Uterine smooth muscle cell (primary cell): ENCODE measurements around the gene MRS2. TPM values are rescaled to one million over a fixed set of nuclear protein-coding genes. Genes with fewer than 3 reads are reported as not detected.

Experiments
- total RNA-seq: library from RNA; depleted of rRNA; stranded (reverse); fragments of >200 nt; gene quantifications from 2 replicates; pipeline ENCODE4 v1.2.3, GENCODE V29; 2014

Gene MRS2, protein sequence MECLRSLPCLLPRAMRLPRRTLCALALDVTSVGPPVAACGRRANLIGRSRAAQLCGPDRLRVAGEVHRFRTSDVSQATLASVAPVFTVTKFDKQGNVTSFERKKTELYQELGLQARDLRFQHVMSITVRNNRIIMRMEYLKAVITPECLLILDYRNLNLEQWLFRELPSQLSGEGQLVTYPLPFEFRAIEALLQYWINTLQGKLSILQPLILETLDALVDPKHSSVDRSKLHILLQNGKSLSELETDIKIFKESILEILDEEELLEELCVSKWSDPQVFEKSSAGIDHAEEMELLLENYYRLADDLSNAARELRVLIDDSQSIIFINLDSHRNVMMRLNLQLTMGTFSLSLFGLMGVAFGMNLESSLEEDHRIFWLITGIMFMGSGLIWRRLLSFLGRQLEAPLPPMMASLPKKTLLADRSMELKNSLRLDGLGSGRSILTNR
- total RNA-seq, result 32.0 and 32.3 TPM in 2 replicates

GRCh38 chr6:24402697-24403500 is at the start of gene MRS2:
Gene MRS2, plus strand, starts transcription at chr6:24402936. Its CDS starts 111 bp downstream, at chr6:24403047.

DNA sequence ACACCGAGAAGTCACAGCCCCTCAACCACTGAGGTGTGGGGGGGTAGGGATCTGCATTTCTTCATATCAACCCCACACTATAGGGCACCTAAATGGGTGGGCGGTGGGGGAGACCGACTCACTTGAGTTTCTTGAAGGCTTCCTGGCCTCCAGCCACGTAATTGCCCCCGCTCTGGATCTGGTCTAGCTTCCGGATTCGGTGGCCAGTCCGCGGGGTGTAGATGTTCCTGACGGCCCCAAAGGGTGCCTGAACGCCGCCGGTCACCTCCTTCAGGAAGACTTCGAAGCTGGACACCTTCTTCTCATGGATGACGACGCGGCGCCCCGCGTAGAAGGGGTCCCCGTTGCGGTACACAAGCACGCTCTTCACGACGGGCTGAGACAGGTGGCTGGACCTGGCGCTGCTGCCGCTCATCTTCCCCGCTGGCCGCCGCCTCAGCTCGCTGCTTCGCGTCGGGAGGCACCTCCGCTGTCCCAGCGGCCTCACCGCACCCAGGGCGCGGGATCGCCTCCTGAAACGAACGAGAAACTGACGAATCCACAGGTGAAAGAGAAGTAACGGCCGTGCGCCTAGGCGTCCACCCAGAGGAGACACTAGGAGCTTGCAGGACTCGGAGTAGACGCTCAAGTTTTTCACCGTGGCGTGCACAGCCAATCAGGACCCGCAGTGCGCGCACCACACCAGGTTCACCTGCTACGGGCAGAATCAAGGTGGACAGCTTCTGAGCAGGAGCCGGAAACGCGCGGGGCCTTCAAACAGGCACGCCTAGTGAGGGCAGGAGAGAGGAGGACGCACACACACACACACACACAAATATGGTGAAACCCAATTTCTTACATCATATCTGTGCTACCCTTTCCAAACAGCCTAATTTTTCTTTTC is 45.2 kb upstream of the MRS2 start, which contains the start of gene DCDC2:
Gene DCDC2, minus strand, starts transcription at position 724 of the 883 bp plus-strand sequence. Its CDS starts 309 bp downstream, at position 415.

Other genes with a start within 250 kb of the MRS2 start
- gene DCDC2, start 44.9 kb upstream of the MRS2 start, total RNA-seq, result 1.1 and 6.1 TPM in 2 replicates
- 0.33 and 0.87 TPM in 2 replicates for gene GPLD1, start 86.6 kb downstream of the MRS2 start, total RNA-seq
- gene ALDH5A1, start 92.0 kb downstream of the MRS2 start, total RNA-seq, result 1.3 and 2.1 TPM in 2 replicates
- gene KIAA0319, start 243.3 kb downstream of the MRS2 start, total RNA-seq, result 0.12 and 0.22 TPM in 2 replicates